ENCODE measurements around the gene ATP7B.

The ATP7B gene

DNA sequence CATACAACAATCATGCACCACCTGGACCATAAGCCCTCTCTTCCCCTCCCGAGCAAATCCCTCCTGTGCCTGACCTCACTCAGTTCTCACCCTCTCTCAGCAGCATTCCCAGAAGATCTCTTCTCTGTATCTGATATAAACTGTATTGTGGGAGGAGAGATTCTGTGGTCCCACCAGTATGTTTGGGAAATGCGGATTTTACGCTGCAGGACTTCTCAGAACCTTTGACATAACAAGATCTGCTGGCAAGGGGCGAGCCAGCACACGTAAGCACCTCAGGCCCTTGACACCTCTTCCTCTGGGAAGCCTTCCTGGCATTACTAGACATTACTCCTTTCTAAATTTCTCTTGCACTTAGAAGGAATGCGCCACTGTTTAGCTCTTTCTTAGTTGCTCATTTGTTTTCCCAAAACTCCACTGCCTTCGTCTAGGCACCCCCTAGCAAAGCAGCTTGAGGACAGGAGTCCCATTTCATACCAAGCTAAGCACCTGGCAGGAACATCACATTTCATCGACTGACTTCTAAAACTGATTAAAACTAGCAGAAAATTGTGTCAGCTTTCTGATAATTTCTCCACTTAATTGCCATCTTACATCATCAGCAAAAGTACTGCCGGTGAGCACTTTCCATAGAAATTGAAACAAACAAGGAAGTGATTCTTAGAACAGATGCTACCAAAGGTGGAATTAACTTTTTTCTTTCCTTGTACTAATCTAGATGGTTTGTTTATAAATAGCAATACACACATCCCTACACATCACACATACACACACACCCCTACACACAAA lies 86.3 kb downstream of the ATP7B start:
- intact Hi-C loops (cut with DNase I; ENCODE audit: low total_unique reads), result no loop called here
- H3K27me3 ChIP-seq, result no peaks in the 10 kb centered on the region
- H3K4me1 ChIP-seq, result no peaks in the 10 kb centered on the region
- H3K9me3 ChIP-seq, result no peaks in the 10 kb centered on the region
- H3K4me3 ChIP-seq, result no peak overlapping the region
- H3K36me3 ChIP-seq, result no peaks in the 10 kb centered on the region
- TF ChIP-seq, protein P1, sequence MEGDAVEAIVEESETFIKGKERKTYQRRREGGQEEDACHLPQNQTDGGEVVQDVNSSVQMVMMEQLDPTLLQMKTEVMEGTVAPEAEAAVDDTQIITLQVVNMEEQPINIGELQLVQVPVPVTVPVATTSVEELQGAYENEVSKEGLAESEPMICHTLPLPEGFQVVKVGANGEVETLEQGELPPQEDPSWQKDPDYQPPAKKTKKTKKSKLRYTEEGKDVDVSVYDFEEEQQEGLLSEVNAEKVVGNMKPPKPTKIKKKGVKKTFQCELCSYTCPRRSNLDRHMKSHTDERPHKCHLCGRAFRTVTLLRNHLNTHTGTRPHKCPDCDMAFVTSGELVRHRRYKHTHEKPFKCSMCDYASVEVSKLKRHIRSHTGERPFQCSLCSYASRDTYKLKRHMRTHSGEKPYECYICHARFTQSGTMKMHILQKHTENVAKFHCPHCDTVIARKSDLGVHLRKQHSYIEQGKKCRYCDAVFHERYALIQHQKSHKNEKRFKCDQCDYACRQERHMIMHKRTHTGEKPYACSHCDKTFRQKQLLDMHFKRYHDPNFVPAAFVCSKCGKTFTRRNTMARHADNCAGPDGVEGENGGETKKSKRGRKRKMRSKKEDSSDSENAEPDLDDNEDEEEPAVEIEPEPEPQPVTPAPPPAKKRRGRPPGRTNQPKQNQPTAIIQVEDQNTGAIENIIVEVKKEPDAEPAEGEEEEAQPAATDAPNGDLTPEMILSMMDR (IDR thresholded peaks at IDR 0.05), result no peak
- DNase-seq, result no peak
- no peak overlapping the region for H3K27ac ChIP-seq

DNA sequence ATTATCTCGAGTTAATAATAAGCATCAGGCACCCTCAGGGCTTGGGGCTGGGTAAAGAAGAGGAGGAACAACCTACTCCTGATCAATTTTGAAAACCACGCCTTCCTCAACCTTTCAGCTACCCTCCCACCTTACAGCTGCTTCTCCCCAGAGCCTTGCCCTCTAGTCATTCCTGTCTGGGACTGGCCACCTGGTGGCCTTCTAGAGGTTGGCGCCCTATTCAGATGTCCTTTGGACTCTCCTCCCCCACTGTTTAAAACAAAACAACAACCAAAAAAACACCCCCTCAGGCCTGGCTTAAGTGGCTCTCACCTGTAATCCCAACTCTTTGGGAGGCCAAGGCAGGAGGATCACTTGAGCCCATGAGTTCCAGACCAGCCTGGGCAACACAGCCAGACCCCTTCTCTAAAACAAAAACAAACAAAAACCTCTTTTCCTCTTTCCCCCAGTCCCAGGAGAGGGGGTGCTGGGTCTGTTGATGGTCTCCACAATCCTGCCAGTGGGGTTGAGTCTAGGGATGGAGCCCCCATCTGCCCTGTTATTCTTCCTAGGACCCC lies 87.2 kb downstream of the ATP7B start:
- DNase-seq, result no peak
- H3K4me3 ChIP-seq, result no peak overlapping the region
- TF ChIP-seq, protein P1 (IDR thresholded peaks at IDR 0.05), result no peak
- intact Hi-C loops (cut with DNase I; ENCODE audit: low total_unique reads), result no loop called here
- no peaks in the 10 kb centered on the region for H3K4me1 ChIP-seq
- no peaks in the 10 kb centered on the region for H3K9me3 ChIP-seq
- H3K27me3 ChIP-seq, result no peaks in the 10 kb centered on the region
- no peak overlapping the region for H3K27ac ChIP-seq
- H3K36me3 ChIP-seq, result no peaks in the 10 kb centered on the region

DNA sequence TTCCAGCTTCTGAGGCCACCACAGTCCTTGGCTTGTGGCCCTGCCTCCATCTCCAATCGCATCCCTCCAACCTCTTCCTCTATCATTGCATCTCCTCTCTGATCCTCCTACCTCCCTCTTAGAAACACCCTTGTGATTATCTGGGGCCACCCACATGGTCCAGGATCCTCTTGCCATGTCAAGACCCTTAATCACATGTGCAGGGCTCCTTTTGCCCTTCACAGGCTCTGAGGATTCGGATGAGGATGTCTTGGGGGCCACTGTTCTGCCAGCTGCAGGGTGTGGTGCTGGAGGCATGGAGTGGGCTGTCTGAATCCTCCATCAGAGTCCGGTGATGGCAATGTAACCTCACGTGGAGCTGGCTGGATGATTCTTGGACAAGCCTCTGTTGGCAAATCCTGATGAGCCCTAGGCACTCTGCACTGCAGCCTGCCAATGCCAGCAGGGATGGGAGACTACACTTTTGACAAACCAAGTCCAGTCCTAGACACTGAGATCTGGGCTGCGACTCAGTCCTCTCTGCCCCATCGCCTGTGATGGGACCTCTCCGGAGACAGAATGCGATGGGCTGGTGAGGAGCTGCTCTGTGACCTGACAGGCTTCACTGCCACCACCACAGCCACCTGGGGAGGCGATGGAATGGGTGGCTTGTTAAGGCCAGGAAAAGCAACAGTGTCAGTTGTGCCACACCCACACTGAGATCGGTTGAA lies 88.3 kb downstream of the ATP7B start:
- intact Hi-C loops (cut with DNase I; ENCODE audit: low total_unique reads), result no loop called here
- H3K27me3 ChIP-seq, result no peaks in the 10 kb centered on the region
- TF ChIP-seq, protein P1 (IDR thresholded peaks at IDR 0.05), result no peak
- H3K4me1 ChIP-seq, result no peaks in the 10 kb centered on the region
- no peak overlapping the region for H3K4me3 ChIP-seq
- no peaks in the 10 kb centered on the region for H3K9me3 ChIP-seq
- H3K27ac ChIP-seq, result no peak overlapping the region
- H3K36me3 ChIP-seq, result no peaks in the 10 kb centered on the region
- DNase-seq, result no peak

DNA sequence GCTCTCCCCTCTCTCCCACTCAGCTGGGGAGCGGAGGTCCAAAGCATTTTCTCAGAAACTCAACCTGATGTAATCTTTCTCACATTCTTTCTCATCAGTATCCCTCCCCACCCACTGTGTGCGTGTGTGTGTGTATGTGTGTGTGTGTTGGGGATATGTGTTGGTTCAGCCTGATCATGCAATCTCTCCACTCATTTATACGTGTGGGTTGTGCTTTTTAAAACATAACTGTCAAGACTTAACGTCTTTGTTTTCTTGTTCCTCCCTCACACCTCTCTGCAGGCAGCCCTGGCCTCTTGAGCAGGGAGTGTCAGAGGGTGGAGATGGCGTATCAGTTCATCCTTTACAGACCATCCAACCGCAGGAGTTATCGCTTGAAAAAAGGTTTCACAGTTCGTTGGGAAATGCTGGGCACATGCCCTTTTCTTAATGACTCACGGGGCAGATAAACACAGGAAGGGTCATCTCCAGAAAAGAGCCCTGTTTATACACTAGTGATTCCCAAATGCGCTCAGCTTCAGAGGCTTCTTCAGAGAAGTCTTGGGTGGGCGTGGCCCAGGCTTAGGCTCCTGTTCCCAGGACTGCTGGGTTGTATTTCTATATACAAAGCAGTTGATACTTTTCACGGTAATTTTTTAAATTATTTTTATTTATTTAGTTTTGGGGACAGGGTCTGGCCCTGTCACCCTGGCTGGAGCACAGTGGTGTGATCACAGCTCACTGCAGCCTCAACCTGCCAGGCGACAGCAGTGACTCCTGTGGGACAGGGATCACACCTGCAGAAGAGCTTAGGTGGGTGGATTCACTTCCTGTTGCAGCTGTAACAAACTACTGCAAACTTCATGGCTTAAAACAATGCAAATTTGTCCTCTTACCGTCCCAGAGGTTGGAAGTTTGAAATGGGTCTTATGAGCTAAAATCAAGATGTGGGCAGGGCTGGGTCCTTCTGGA lies 89.2 kb downstream of the ATP7B start:
- no peaks in the 10 kb centered on the region for H3K4me1 ChIP-seq
- no peaks in the 10 kb centered on the region for H3K36me3 ChIP-seq
- TF ChIP-seq, protein P1 (IDR thresholded peaks at IDR 0.05), result no peak
- H3K27me3 ChIP-seq, result no peaks in the 10 kb centered on the region
- intact Hi-C loops (cut with DNase I; ENCODE audit: low total_unique reads), result no loop called here
- H3K27ac ChIP-seq, result no peak overlapping the region
- no peaks in the 10 kb centered on the region for H3K9me3 ChIP-seq
- H3K4me3 ChIP-seq, result no peak overlapping the region
- no peak for DNase-seq

DNA sequence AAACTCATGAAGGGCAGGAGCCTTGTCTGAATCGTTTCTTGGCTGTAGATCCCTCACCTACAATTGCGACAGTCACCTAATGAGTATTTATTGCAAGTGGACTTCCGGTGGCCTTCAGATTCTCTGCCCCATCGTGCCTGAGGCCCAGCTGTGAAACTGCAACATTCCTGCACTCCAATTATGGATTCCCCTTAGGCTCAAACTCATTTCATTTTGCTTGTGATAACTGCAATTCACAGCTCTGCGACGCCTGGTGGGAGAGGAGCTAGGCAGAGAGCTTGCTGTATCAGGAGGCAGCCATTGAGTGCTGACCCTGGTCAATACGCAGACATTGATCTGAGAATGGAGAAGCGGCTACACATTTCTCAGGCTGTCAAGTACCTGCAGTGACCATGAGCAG lies 90.5 kb downstream of the ATP7B start:
- DNase-seq, result no peak
- H3K9me3 ChIP-seq, result no peaks in the 10 kb centered on the region
- H3K36me3 ChIP-seq, result no peaks in the 10 kb centered on the region
- H3K27ac ChIP-seq, result no peak overlapping the region
- TF ChIP-seq, protein P1 (IDR thresholded peaks at IDR 0.05), result no peak
- intact Hi-C loops (cut with DNase I; ENCODE audit: low total_unique reads), result no loop called here
- no peaks in the 10 kb centered on the region for H3K27me3 ChIP-seq
- no peak overlapping the region for H3K4me3 ChIP-seq
- H3K4me1 ChIP-seq, result no peaks in the 10 kb centered on the region

Data from tibial artery (tissue), 4 donors.